Inflammatory macrophage (primary cell): Measurements from ENCODE around the gene ROCK1.
A peak's percentile ranks its signal among the peaks of the same experiment; 100 is the strongest.
"Not testable (repeated sequence)": the region's sequence is repeated elsewhere in the genome, so short reads cannot be mapped to it uniquely, and the experiment has no call there.

Experiments used
- DNase-seq, 2 donors: peaks; one replicate each; pipeline ENCODE4 v3.0.0-alpha.2; 2020 to 2022

ROCK1 gene

GRCh38 chr18:21052385-21052784 is 59.2 kb downstream of the ROCK1 start:
- no peak for DNase-seq

GRCh38 chr18:21051620-21052019 is 60.0 kb downstream of the ROCK1 start:
- no peak for DNase-seq

- no peak for DNase-seq
Measured at GRCh38 chr18:21049306-21049705, 62.3 kb downstream of the ROCK1 start.

- no peak for DNase-seq
Measured at GRCh38 chr18:21047126-21047525, 64.5 kb downstream of the ROCK1 start.

DNA sequence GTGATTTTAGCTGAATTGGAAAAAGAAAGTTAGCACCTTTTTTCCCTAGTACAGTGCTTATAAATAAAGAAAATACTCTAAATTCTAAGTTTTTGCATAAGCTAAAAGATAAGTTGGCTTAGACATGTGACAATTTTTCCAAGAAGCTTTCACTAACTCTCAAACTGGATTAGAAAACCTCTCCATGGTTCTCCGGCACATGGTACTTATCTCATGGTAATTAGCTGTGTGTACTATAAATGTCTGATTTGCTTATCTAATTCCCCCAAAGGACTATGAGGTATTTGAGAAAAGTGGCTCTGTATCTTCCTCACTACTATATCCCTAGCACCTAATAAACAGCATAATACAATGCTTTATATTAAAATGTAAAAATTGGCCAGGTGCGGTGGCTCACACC is 71.1 kb downstream of the ROCK1 start:
- no peak for DNase-seq

GRCh38 chr18:21038201-21038600 is 73.4 kb downstream of the ROCK1 start:
- DNase-seq = no peak

DNA sequence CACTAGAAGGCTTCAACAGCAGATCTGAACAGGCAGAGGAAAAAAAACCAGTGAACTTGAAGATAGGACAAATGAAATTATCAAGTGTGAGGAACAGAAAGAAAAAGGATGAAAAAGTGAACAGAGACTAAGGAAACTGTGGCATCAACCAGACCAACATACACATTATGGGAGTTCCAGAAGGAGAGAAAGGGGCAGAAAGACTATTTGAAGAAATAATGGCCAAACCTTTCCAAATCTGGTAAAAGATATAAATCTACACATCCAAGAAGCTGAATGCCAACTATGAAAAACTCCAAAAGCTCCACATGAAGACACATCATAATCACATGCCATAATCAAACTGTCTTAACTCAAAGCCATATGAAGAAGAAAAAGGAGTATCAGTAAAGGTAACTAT is 79.8 kb downstream of the ROCK1 start:
- no peak for DNase-seq

DNA sequence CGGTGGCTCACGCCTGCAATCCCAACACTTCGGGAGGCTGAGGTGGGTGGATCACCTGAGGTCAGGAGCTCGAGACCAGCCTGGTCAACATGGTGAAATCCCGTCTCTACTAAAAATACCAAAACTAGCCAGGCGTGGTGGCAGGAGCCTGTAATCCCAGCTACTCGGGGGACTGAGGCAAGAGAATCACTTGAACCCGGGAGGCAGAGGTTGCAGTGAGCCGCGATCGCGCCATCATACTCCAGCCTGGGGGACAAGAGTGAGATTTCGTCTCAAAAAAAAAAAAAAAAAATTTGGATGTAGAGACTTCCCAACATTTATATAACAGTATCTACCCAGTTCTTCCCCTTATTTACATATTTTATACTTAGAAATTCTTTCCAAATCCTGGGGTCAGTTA is 93.4 kb downstream of the ROCK1 start:
- not testable (repeated sequence) for DNase-seq

GRCh38 chr18:21012308-21012707 is 99.3 kb downstream of the ROCK1 start:
- DNase-seq = no peak

GRCh38 chr18:21004726-21005125 is 106.9 kb downstream of the ROCK1 start:
- DNase-seq = peak; percentile 42 to 58

- no peak for DNase-seq
Measured at GRCh38 chr18:21000667-21001066, 110.9 kb downstream of the ROCK1 start.

DNA sequence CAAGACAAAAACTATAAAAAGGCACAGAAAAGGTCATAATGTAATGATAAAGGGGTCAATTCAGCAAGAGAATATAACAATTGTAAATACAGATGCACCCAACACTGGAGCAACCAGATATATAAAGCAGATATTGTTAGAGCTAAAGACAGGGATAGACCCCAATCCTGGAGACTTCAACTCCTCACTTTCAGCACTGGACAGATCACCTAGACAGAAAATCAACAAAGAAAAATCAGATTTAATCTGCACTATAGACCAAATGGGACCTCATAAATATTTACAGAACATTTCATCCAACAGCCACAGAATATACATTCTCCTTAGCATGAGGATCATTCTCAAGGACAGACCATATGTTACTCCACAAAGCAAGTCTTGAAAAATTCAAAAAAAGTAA is 114.2 kb downstream of the ROCK1 start:
- no peak for DNase-seq

GRCh38 chr18:20996418-20996817 is 115.2 kb downstream of the ROCK1 start:
- DNase-seq = no peak

GRCh38 chr18:20988726-20989125 is 122.9 kb downstream of the ROCK1 start:
- no peak for DNase-seq

GRCh38 chr18:20975077-20975476 is 136.5 kb downstream of the ROCK1 start:
- no peak for DNase-seq

- DNase-seq = peak; percentile 8 to 36
Measured at GRCh38 chr18:20971886-20972267, 139.7 kb downstream of the ROCK1 start.

- DNase-seq = no peak
Measured at GRCh38 chr18:20966795-20967194, 144.8 kb downstream of the ROCK1 start.

GRCh38 chr18:20963027-20963426 is 148.6 kb downstream of the ROCK1 start:
- no peak for DNase-seq

- no peak for DNase-seq
Measured at GRCh38 chr18:20960735-20961134, 150.9 kb downstream of the ROCK1 start.

GRCh38 chr18:20950827-20951226 is 160.8 kb downstream of the ROCK1 start:
- not testable (repeated sequence) for DNase-seq
